GM23248 (cell line): ENCODE data around the gene CBL. TPM values are rescaled to one million over a fixed set of nuclear protein-coding genes. Genes with fewer than 3 reads are reported as not detected.
A peak's percentile ranks its signal among the peaks of the same experiment; 100 is the strongest.

Source experiments
- DNase-seq: peaks from one replicate; pipeline ENCODE4 v3.0.0-alpha.2; 2015
- H2AFZ ChIP-seq: fragments of 200-600 bp; sonication (generic); 2 replicates; pipeline ENCODE4 v1.6.1; 2016; ENCODE audit warnings: antibody characterized with exemption
- H3F3A ChIP-seq: fragments of 200-600 bp; sonication (generic); 2 replicates; pipeline ENCODE4 v1.6.1; 2016; ENCODE audit warnings: mild to moderate bottlenecking, antibody characterized with exemption, mixed run types; ENCODE audit not compliant: insufficient read depth
- H3K27ac ChIP-seq: fragments of 200-600 bp; sonication (generic); 2 replicates; pipeline ENCODE4 v1.5.1; 2016; ENCODE audit warnings: mild to moderate bottlenecking
- H3K27me3 ChIP-seq: fragments of 200-600 bp; sonication (generic); replicated peaks from 2 replicates; pipeline ENCODE4 v1.6.1; 2016; ENCODE audit warnings: mild to moderate bottlenecking; ENCODE audit not compliant: insufficient read depth
- H3K36me3 ChIP-seq: fragments of 200-600 bp; sonication (generic); 2 replicates; pipeline ENCODE4 v1.6.1; 2016; ENCODE audit warnings: low read depth, mild to moderate bottlenecking
- H3K4me1 ChIP-seq: fragments of 200-600 bp; sonication (generic); 2 replicates; pipeline ENCODE4 v1.6.1; 2016; ENCODE audit warnings: mild to moderate bottlenecking; ENCODE audit not compliant: insufficient read depth
- H3K4me2 ChIP-seq: fragments of 200-600 bp; sonication (generic); one replicate; pipeline ENCODE4 v1.6.1; 2016; ENCODE audit warnings: mild to moderate bottlenecking; ENCODE audit not compliant: unreplicated experiment
- H3K4me3 ChIP-seq: fragments of 200-600 bp; sonication (generic); 2 replicates; pipeline ENCODE4 v1.5.1; 2016; ENCODE audit warnings: mild to moderate bottlenecking
- H3K79me2 ChIP-seq: fragments of 200-600 bp; sonication (generic); 2 replicates; pipeline ENCODE4 v1.6.1; 2016; ENCODE audit warnings: mild to moderate bottlenecking; ENCODE audit not compliant: insufficient read depth
- H3K9ac ChIP-seq: fragments of 200-600 bp; sonication (generic); 2 replicates; pipeline ENCODE4 v1.6.1; 2016; ENCODE audit warnings: mild to moderate bottlenecking
- H3K9me2 ChIP-seq: fragments of 200-600 bp; sonication (generic); 2 replicates; pipeline ENCODE4 v1.6.1; 2016; ENCODE audit warnings: mixed run types, mild to moderate bottlenecking, moderate library complexity; ENCODE audit not compliant: insufficient read depth
- H3K9me3 ChIP-seq: fragments of 200-600 bp; sonication (generic); one replicate; pipeline ENCODE4 v1.6.1; 2017; ENCODE audit warnings: low read depth
- H4K20me1 ChIP-seq: fragments of 200-600 bp; sonication (generic); 2 replicates; pipeline ENCODE4 v1.6.0; 2016; ENCODE audit not compliant: insufficient read depth
- EZH2 ChIP-seq: fragments of 200-600 bp; sonication (generic); IDR thresholded peaks from 2 replicates; pipeline ENCODE4 v1.6.1; 2018; ENCODE audit warnings: antibody characterized with exemption, mild to moderate bottlenecking; ENCODE audit not compliant: insufficient read depth, poor library complexity, severe bottlenecking
- EZH2phosphoT487 ChIP-seq: fragments of 200-600 bp; sonication (generic); IDR thresholded peaks from 2 replicates; pipeline ENCODE4 v1.6.1; 2018; ENCODE audit warnings: antibody characterized with exemption, moderate library complexity, mild to moderate bottlenecking, low read depth; ENCODE audit not compliant: insufficient read depth
- WGBS, 2 experiments: methylation state at CpG; one replicate each; pipeline ENCODE4 v1.1.6; 2015 to 2017; ENCODE audit warnings: low lambda C conversion rate in 2 of 2, low coverage in 1 of 2; ENCODE audit errors: missing lambda C conversion rate in 2 of 2; 5-methylcytosine and 5-hydroxymethylcytosine counted together
- in situ Hi-C: fragments of 300-500 bp; cut with MboI; formaldehyde crosslinking; loops from 2 replicates; pipeline ENCODE4 v1.15.0; 2020
- polyA plus RNA-seq: library from polyadenylated mRNA; unstranded; fragments of >200 nt; fragmentation: Nextera tagmentation; extraction: Ambion mirVana; gene quantifications from 2 replicates; pipeline ENCODE4 v1.2.1, GENCODE V29; 2016
- total RNA-seq: library from RNA; depleted of rRNA; stranded (reverse); fragments of >200 nt; shearing (Covaris generic); gene quantifications from 2 replicates; pipeline ENCODE4 v1.2.3, GENCODE V29; 2014

The CBL gene
- total and polyA plus RNA-seq, 2 experiments from 2014 or later: 5.8 to 8.6 TPM

DNA sequence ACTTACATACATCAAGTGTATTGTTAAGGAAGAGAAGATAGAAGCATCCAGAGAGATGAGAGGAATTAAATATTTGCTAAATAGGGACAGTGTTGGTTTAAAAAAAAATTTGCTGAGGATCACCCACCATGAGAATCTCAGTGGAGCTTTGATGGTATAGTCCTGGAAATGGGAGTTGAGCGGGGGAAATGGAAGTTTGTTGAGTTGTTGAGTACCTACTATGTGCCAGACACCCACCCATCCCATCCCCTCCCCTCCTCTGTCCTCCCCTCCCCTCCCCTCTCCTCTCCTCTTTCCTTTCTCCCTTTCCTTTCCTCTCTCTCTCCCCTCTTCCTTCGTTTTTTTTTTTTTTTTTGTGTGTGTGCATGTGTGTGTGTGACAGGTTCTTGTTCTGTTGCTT is 145.1 kb downstream of the CBL start:
- peaks cover 8% of the 10 kb centered on the region; the same call in 1 of the 2 replicates for H3K27me3 ChIP-seq
- H3K36me3 ChIP-seq: no peaks in the 10 kb centered on the region
- H3K9me3 ChIP-seq: no peaks in the 10 kb centered on the region
- 48 to 100% methylated on average over 1 to 2 of the region's 2 CpGs for WGBS, 2 experiments
- peaks cover 12% of the 10 kb centered on the region for H3K4me1 ChIP-seq
- TF ChIP-seq EZH2 (no peak), EZH2phosphoT487 (no peak)
- H3F3A ChIP-seq: peaks cover 9% of the 10 kb centered on the region; the same call in 1 of the 2 replicates
- no peak overlapping the region for H2AFZ ChIP-seq
- no peaks in the 10 kb centered on the region for H4K20me1 ChIP-seq
- H3K9ac ChIP-seq: no peak overlapping the region
- in situ Hi-C loops: loop anchor here (10.0 kb wide), 1 partner anchor 124 kb away; no protein-coding TSS in a partner anchor
- H3K9me2 ChIP-seq: no peaks in the 10 kb centered on the region
- no peak for DNase-seq
- H3K79me2 ChIP-seq: no peaks in the 10 kb centered on the region
- H3K27ac ChIP-seq: no peak overlapping the region
- H3K4me3 ChIP-seq: no peak overlapping the region
- no peak overlapping the region for H3K4me2 ChIP-seq

DNA sequence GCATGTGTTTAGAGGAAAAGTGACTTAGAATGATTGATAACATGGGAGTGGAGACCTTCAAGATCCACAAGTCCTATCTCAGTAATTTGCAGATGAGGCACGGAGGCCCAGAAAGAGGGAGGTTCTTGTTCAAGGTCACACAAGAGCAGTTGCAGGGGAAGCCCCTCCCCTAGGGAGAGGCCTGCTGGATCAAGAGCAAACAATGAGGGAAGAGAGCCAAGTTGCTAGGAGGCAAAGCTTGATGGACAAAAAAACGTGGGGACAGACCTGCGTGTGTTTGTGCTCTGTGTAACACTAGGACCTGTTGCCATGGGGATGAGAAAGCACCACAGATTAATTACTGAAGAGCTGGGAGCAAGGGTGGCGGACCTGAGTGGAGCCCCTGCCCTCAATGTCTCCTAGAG is 146.7 kb downstream of the CBL start:
- H2AFZ ChIP-seq: no peak overlapping the region
- no peaks in the 10 kb centered on the region for H3K9me2 ChIP-seq
- H3K27me3 ChIP-seq: peaks cover 8% of the 10 kb centered on the region; the same call in 1 of the 2 replicates
- no peak overlapping the region for H3K27ac ChIP-seq
- H3K4me2 ChIP-seq: no peak overlapping the region
- 32 to 37% methylated on average over 4 of the region's 4 CpGs for WGBS, 2 experiments
- H3K9me3 ChIP-seq: no peaks in the 10 kb centered on the region
- H3K4me1 ChIP-seq: no peaks in the 10 kb centered on the region
- H4K20me1 ChIP-seq: no peaks in the 10 kb centered on the region
- H3K9ac ChIP-seq: no peak overlapping the region
- DNase-seq: no peak
- in situ Hi-C loops: loop anchor here (10.0 kb wide), 1 partner anchor 122 kb away; no protein-coding TSS in a partner anchor
- H3K79me2 ChIP-seq: no peaks in the 10 kb centered on the region
- no peaks in the 10 kb centered on the region for H3K36me3 ChIP-seq
- no peaks in the 10 kb centered on the region for H3F3A ChIP-seq
- no peak overlapping the region for H3K4me3 ChIP-seq
- TF ChIP-seq EZH2 (no peak), EZH2phosphoT487 (no peak)

DNA sequence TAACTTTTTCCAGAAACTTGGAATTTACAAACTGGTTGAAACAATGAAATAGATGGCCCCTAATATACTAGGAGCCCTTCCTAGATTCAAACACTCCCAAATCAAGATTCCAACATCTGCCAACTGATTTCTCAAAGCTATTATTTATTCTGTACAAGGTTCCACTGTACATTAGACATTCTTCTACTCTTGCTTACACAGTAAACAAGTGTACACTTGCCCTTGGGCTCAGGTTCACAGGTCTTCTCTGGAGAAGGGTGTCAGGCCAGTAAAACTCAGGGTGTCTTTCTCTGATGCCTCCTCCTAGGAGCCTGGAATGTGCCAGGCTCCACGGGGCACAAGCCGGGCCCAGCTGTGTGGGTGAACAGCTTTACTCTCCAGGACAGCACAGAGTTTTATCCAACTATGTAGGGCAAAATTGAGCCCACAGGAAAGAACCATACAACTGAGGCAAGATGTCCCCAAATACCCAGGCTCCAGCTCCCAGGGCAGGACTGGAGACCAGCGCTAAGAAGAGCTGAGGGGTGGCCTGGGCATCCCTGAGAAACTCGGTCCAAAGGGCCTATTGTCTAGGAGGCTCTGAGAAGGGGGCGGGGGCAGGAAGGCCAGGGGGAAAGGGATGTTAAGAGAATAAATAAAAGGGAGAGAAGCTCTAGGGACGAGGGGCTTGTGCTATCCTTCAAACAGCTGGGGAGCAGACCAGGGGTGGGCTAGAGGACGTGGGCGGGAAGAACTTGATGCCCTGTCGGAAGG is 149.1 kb downstream of the CBL start:
- in situ Hi-C loops: loop anchor here (10.0 kb wide), 1 partner anchor 120 kb away; no protein-coding TSS in a partner anchor
- WGBS, 2 experiments: 63 to 65% methylated on average over 8 to 9 of the region's 9 CpGs

GRCh38 chr11:119356349-119357031 is 150.4 kb downstream of the CBL start:
- peaks cover 9% of the 10 kb centered on the region for H3F3A ChIP-seq
- 1% methylated on average over 45 to 54 of the region's 54 CpGs for WGBS, 2 experiments
- no peaks in the 10 kb centered on the region for H3K9me2 ChIP-seq
- H2AFZ ChIP-seq: peak overlapping the region; percentile 98
- H4K20me1 ChIP-seq: no peaks in the 10 kb centered on the region
- peak overlapping the region; percentile 78 for H3K4me3 ChIP-seq
- no peaks in the 10 kb centered on the region for H3K27me3 ChIP-seq
- peak overlapping the region; percentile 83 for H3K9ac ChIP-seq
- H3K4me2 ChIP-seq: peak overlapping the region; percentile 96
- H3K36me3 ChIP-seq: no peaks in the 10 kb centered on the region
- no peaks in the 10 kb centered on the region for H3K9me3 ChIP-seq
- DNase-seq: peak; percentile 91
- peaks cover 9% of the 10 kb centered on the region for H3K4me1 ChIP-seq
- H3K27ac ChIP-seq: no peak overlapping the region
- H3K79me2 ChIP-seq: no peaks in the 10 kb centered on the region
- in situ Hi-C loops: loop anchor here (10.0 kb wide), 1 partner anchor 118 kb away; no protein-coding TSS in a partner anchor
- no peak for TF ChIP-seq EZH2
- TF ChIP-seq EZH2phosphoT487: no peak

More for the DNA sequence above, 149.1 kb downstream of the CBL start:
- Histone ChIP-seq H3K4me3 (no peak overlapping the region), H3K9me3 (no peaks in the 10 kb centered on the region), H3K4me2 (no peak overlapping the region), H2AFZ (no peak overlapping the region), H3K36me3 (no peaks in the 10 kb centered on the region), H3K9ac (no peak overlapping the region), H3K27me3 (peaks cover 8% of the 10 kb centered on the region; the same call in 1 of the 2 replicates), H3F3A (no peaks in the 10 kb centered on the region), H4K20me1 (no peaks in the 10 kb centered on the region), H3K9me2 (no peaks in the 10 kb centered on the region), H3K4me1 (no peaks in the 10 kb centered on the region), H3K79me2 (no peaks in the 10 kb centered on the region), H3K27ac (no peak overlapping the region)
- no peak for DNase-seq
- TF ChIP-seq EZH2phosphoT487: no peak
- no peak for TF ChIP-seq EZH2
